Thymus (tissue), 11 donors: ENCODE measurements around the gene LCE3E. TPM values are rescaled to one million over a fixed set of nuclear protein-coding genes. Genes with fewer than 3 reads are reported as not detected.

ENCODE experiments used
- DNase-seq, 9 donors: peaks; one replicate each; pipeline ENCODE4 v3.0.0-alpha.2; 2013; ENCODE audit warnings: low spot score in 9 of 9, low read depth in 6 of 9, missing footprints in 1 of 9
- H3K27ac ChIP-seq, 2 donors: one replicate each; pipeline ENCODE4 v1.5.1; 2013; ENCODE audit warnings: control low read depth in 1 of 2, low read depth in 1 of 2, low read length in 1 of 2, mild to moderate bottlenecking in 1 of 2, moderate library complexity in 1 of 2
- H3K27me3 ChIP-seq, 2 donors: one replicate each; pipeline ENCODE4 v1.5.1; 2013; ENCODE audit warnings: low read length in 1 of 2; ENCODE audit not compliant: control insufficient read depth in 2 of 2, insufficient read depth in 1 of 2
- H3K36me3 ChIP-seq, 2 donors: one replicate each; pipeline ENCODE4 v1.5.1; 2013; ENCODE audit warnings: low read length in 1 of 2, mild to moderate bottlenecking in 1 of 2, moderate library complexity in 1 of 2; ENCODE audit not compliant: control insufficient read depth in 2 of 2, insufficient read depth in 2 of 2
- H3K4me1 ChIP-seq, 2 donors: one replicate each; pipeline ENCODE4 v1.5.1; 2013; ENCODE audit warnings: low read length in 2 of 2; ENCODE audit not compliant: control insufficient read depth in 2 of 2, insufficient read depth in 2 of 2
- H3K4me3 ChIP-seq, 2 donors: one replicate each; pipeline ENCODE4 v1.5.1; 2013; ENCODE audit warnings: low read length in 2 of 2, control low read depth in 1 of 2, mild to moderate bottlenecking in 1 of 2
- H3K9me3 ChIP-seq, 2 donors: one replicate each; pipeline ENCODE4 v1.5.1; 2013; ENCODE audit warnings: low read length in 1 of 2, mild to moderate bottlenecking in 1 of 2; ENCODE audit not compliant: control insufficient read depth in 2 of 2, insufficient read depth in 1 of 2
- WGBS: extraction: QIAGEN DNeasy Blood & Tissue Kit; methylation state at CpG from one replicate; pipeline ENCODE4 v1.1.7; 2013; 5-methylcytosine and 5-hydroxymethylcytosine counted together
- polyA plus RNA-seq: library from polyadenylated mRNA; stranded (reverse); fragments of 200-250 nt; gene quantifications from one replicate; pipeline ENCODE4 v1.2.3, GENCODE V29; 2013
- total RNA-seq: library from RNA; stranded (reverse); fragments of 120-200 nt; gene quantifications from one replicate; pipeline ENCODE4 v1.2.4, GENCODE V29; 2013
- donor health status: healthy.

Gene LCE3E
- total and polyA plus RNA-seq, 2 donors: 6.2 TPM; not detected in 1

DNA sequence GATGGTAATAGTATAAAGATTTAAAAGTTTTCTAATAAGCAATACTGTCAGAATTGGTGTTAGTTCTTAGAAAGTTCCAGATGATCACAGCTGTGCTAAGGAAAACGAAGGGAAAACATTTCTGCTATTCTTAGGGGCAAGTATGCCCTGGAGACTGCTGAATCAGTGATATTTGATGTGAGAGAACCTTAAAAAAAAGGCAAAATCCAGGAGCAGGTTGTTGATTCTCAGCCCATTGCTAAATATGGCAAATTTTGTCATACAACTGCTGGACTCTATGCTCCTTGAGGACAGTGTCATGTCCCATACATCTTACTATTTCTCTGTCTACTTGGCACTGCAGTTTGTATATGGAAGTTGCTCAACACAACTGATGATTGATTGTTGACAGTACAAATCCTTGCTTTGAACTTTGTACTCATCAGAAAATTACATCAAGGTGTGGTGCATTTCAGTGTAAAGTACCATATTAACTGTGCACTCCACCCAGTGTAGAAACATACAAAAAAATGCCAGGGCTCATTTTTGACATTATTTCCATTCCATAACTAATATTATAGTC is 41.4 kb downstream of the LCE3E start:
- WGBS: 61% methylated on average over 1 of the region's 1 CpG
- no peaks in the 10 kb centered on the region for H3K9me3 ChIP-seq

DNA sequence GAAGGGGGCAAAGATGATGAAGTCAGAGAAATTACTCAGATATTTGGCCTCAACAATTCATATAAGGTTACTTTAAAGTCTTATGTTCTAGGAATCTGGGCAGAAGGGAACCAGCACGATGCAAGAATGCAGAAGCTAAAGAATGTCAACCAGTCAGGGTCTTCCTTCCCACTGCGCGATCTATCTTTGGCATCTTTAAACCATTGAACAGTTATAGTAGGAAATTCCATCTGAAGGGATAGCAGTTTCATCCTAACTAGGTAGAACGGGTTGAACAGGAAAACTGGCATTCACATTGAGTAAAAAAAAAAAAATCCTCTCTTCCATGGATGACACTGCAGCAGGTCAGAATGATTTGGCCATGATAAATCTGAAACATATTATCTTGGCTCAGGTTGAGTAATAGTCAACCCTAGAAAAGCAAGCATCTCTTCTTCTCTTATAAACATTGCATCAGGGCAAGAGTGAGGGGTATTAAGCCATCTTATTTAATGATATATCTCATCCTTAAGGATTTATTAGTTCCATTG is 46.0 kb downstream of the LCE3E start:
- Histone ChIP-seq H3K27me3 (peaks cover 2 to 19% of the 10 kb centered on the region in 2 donors), H3K36me3 (no peaks in the 10 kb centered on the region), H3K9me3 (no peaks in the 10 kb centered on the region), H3K4me1 (no peaks in the 10 kb centered on the region), H3K4me3 (no peak overlapping the region), H3K27ac (no peak overlapping the region)
- no peak for DNase-seq
- 65% methylated on average over 4 of the region's 4 CpGs for WGBS

More for the DNA sequence above, 41.4 kb downstream of the LCE3E start:
- Histone ChIP-seq H3K27ac (no peak overlapping the region), H3K27me3 (no peaks in the 10 kb centered on the region), H3K36me3 (no peaks in the 10 kb centered on the region), H3K4me1 (no peaks in the 10 kb centered on the region), H3K4me3 (no peak overlapping the region)
- no peak for DNase-seq

DNA sequence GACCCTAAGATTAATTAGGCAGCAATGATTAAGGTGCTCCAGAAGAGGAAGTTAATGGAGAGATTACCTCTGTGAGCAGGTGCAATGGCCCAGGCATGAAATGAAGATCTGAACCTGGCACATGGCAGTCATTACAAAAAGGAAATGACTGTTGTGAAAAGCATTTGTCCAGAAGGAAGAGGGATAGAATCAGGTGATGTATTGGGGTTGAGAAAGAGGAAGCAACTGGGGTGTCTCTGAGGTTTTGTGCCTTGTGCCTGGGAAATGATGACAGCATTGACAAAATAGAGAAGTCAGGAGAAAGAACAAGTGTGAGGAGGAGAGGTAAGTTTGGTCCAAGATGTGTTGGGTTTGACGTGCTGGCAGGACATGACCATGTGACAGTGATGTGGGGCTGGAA is 46.7 kb downstream of the LCE3E start:
- Histone ChIP-seq H3K9me3 (no peaks in the 10 kb centered on the region), H3K4me3 (no peak overlapping the region), H3K36me3 (no peaks in the 10 kb centered on the region), H3K4me1 (no peaks in the 10 kb centered on the region), H3K27me3 (peaks cover 8 to 27% of the 10 kb centered on the region in 2 donors), H3K27ac (no peak overlapping the region)
- 8% methylated on average over 1 of the region's 1 CpG for WGBS
- DNase-seq: no peak

DNA sequence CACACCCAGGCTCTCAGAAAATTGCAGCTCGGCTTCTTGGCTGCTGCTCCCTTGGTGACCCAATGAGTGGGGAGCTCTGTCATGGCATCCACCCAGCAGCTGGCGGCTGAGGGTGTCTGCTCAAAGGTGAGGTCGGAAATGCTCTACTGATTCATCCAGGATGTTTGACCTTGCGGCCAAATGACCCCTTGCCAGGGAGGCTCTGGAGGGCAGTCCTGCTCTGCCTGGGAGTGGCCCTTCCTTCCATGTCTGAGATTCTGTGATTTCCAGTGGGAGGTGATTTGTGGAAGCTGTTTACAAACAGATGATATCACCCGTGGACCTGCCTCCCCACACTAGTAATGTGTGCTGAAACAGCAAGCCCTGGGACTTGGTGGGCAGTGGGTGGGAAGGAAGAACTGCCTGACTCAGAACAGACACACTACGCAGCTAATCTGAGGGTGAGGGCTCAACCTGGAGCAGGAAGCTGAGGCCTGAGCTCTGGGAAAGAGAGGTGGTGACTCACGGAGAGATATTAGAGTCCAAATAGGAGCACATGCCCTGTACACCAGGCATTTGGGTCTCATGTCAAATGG is 49.3 kb downstream of the LCE3E start:
- Histone ChIP-seq H3K27me3 (peaks cover 11 to 41% of the 10 kb centered on the region in 2 donors), H3K4me3 (no peak overlapping the region), H3K27ac (no peak overlapping the region), H3K4me1 (no peaks in the 10 kb centered on the region), H3K9me3 (no peaks in the 10 kb centered on the region), H3K36me3 (no peaks in the 10 kb centered on the region)
- 88% methylated on average over 7 of the region's 7 CpGs for whole genome bisulfite sequencing
- no peak for DNase-seq

DNA sequence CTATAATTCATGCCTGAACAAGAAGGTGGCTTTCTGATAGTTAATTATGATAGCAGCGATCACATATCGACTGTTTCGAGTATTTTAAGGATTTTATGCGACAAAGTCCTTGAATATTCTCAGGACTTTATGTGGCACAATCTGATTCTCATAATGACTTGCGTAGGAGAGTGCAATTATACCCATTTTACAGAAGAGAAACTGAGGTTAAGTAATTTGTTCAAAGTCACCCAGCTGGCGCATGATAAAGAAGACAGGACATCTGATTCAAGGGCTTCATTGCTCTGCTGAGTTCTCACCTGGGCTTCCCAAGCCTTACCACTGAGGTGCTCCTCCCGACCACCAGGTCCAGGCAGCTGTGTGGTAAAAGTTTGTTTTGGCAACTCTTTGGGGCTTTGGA is 50.5 kb downstream of the LCE3E start:
- no peak for DNase-seq
- 76% methylated on average over 7 of the region's 7 CpGs for WGBS
- Histone ChIP-seq H3K4me1 (no peaks in the 10 kb centered on the region), H3K36me3 (no peaks in the 10 kb centered on the region), H3K4me3 (no peak overlapping the region), H3K9me3 (no peaks in the 10 kb centered on the region), H3K27ac (no peak overlapping the region), H3K27me3 (peaks cover 15 to 45% of the 10 kb centered on the region in 2 donors)

Other genes with a start within 250 kb of the LCE3E start
- 0.28 TPM for gene FLG, start 241.5 kb downstream of the LCE3E start, total RNA-seq
- gene FLG, start 241.5 kb downstream of the LCE3E start, polyA plus RNA-seq: 2.4 TPM
- gene FLG2, start 206.8 kb downstream of the LCE3E start, total RNA-seq: 0.05 TPM
- 1.8 TPM for gene FLG2, start 206.8 kb downstream of the LCE3E start, polyA plus RNA-seq
- gene CRNN, start 152.5 kb downstream of the LCE3E start, total RNA-seq: 0.05 TPM
- 0.43 TPM for gene CRNN, start 152.5 kb downstream of the LCE3E start, polyA plus RNA-seq
- gene LCE5A, start 56.0 kb downstream of the LCE3E start, total RNA-seq: not detected
- 0.43 TPM for gene LCE5A, start 56.0 kb downstream of the LCE3E start, polyA plus RNA-seq
- gene CRCT1, start 52.3 kb downstream of the LCE3E start, total RNA-seq: not detected
- gene CRCT1, start 52.3 kb downstream of the LCE3E start, polyA plus RNA-seq: 3.5 TPM
- gene LCE3D, start 13.7 kb upstream of the LCE3E start, total RNA-seq: not detected
- gene LCE3D, start 13.7 kb upstream of the LCE3E start, polyA plus RNA-seq: 15.7 TPM
- not detected for gene LCE3C, start 33.5 kb upstream of the LCE3E start, total RNA-seq
- gene LCE3C, start 33.5 kb upstream of the LCE3E start, polyA plus RNA-seq: 0.66 TPM
- not detected for gene LCE3B, start 47.0 kb upstream of the LCE3E start, total RNA-seq
- not detected for gene LCE3B, start 47.0 kb upstream of the LCE3E start, polyA plus RNA-seq
- gene LCE3A, start 56.3 kb upstream of the LCE3E start, total RNA-seq: not detected
- gene LCE3A, start 56.3 kb upstream of the LCE3E start, polyA plus RNA-seq: not detected
- gene LCE2D, start 96.6 kb upstream of the LCE3E start, total RNA-seq: not detected
- gene LCE2D, start 96.6 kb upstream of the LCE3E start, polyA plus RNA-seq: 1.3 TPM
- not detected for gene LCE2C, start 108.5 kb upstream of the LCE3E start, total RNA-seq
- gene LCE2C, start 108.5 kb upstream of the LCE3E start, polyA plus RNA-seq: 1.7 TPM
- gene LCE2B, start 119.3 kb upstream of the LCE3E start, total RNA-seq: 0.09 TPM
- 1.5 TPM for gene LCE2B, start 119.3 kb upstream of the LCE3E start, polyA plus RNA-seq
- not detected for gene LCE2A, start 131.6 kb upstream of the LCE3E start, total RNA-seq
- gene LCE2A, start 131.6 kb upstream of the LCE3E start, polyA plus RNA-seq: 1.3 TPM
- not detected for gene LCE4A, start 141.4 kb upstream of the LCE3E start, total RNA-seq
- gene LCE4A, start 141.4 kb upstream of the LCE3E start, polyA plus RNA-seq: not detected
- gene KPRP, start 191.2 kb upstream of the LCE3E start, total RNA-seq: not detected
- 0.21 TPM for gene KPRP, start 191.2 kb upstream of the LCE3E start, polyA plus RNA-seq
- gene LCE1F, start 208.4 kb upstream of the LCE3E start, total RNA-seq: not detected
- gene LCE1F, start 208.4 kb upstream of the LCE3E start, polyA plus RNA-seq: 0.46 TPM
- not detected for gene LCE1E, start 219.5 kb upstream of the LCE3E start, total RNA-seq
- gene LCE1E, start 219.5 kb upstream of the LCE3E start, polyA plus RNA-seq: 0.30 TPM
- gene LCE1D, start 229.9 kb upstream of the LCE3E start, total RNA-seq: not detected
- gene LCE1D, start 229.9 kb upstream of the LCE3E start, polyA plus RNA-seq: 0.27 TPM
- 0.14 TPM for gene LCE1C, start 239.9 kb upstream of the LCE3E start, total RNA-seq
- 3.0 TPM for gene LCE1C, start 239.9 kb upstream of the LCE3E start, polyA plus RNA-seq
- not detected for gene LCE1B, start 245.2 kb upstream of the LCE3E start, total RNA-seq
- gene LCE1B, start 245.2 kb upstream of the LCE3E start, polyA plus RNA-seq: 0.68 TPM